OCI-LY7 (cell line): Measurements from ENCODE around the gene SH3GL2. TPM values are rescaled to one million over a fixed set of nuclear protein-coding genes. Genes with fewer than 3 reads are reported as not detected.

ENCODE experiments used
- BruUV-seq: library from RNA; stranded (reverse); fragments of 400-500 nt; replicated peaks from 2 replicates; lab custom pipeline; 2021; lab: Mats Ljungman, UMichigan
- CTCF ChIA-PET: fragments of 300-600 bp; sonication (Branson Sonifier 250); formaldehyde crosslinking; loops from one replicate; lab custom pipeline; 2022; ENCODE audit warnings: antibody characterized with exemption; ENCODE audit not compliant: unreplicated experiment; lab: Charles Lee
- POLR2A ChIA-PET: fragments of 300-600 bp; sonication (Branson Sonifier 250); formaldehyde crosslinking; loops from one replicate; lab custom pipeline; 2022; ENCODE audit warnings: antibody characterized with exemption; lab: Charles Lee
- DNase-seq: peaks from one replicate; pipeline ENCODE4 v3.0.0-alpha.2; 2015; ENCODE audit warnings: low spot score
- H2AFZ ChIP-seq: fragments of 200-600 bp; sonication (generic), shearing (Covaris generic); 2 replicates; pipeline ENCODE4 v1.6.1; 2014; ENCODE audit warnings: mild to moderate bottlenecking, antibody characterized with exemption, low read length, moderate library complexity
- H3K27ac ChIP-seq: fragments of 200-600 bp; sonication (generic); 2 replicates; pipeline ENCODE4 v1.5.1; 2014; ENCODE audit warnings: mixed run types, low read depth, mild to moderate bottlenecking, moderate library complexity, low read length, inconsistent platforms; ENCODE audit not compliant: poor library complexity, severe bottlenecking
- H3K36me3 ChIP-seq: fragments of 200-600 bp; sonication (generic); 2 replicates; pipeline ENCODE4 v1.6.1; 2014; ENCODE audit warnings: mild to moderate bottlenecking, antibody characterized with exemption, low read length, moderate library complexity, mixed read lengths; ENCODE audit not compliant: insufficient read depth
- H3K4me1 ChIP-seq: fragments of 200-600 bp; sonication (generic); 2 replicates; pipeline ENCODE4 v1.5.1; 2014; ENCODE audit warnings: mild to moderate bottlenecking, low read length; ENCODE audit not compliant: insufficient read depth, poor library complexity, severe bottlenecking
- H3K4me2 ChIP-seq: fragments of 200-600 bp; sonication (generic); 2 replicates; pipeline ENCODE4 v1.6.1; 2014; ENCODE audit warnings: mild to moderate bottlenecking, low read length
- H3K4me3 ChIP-seq: fragments of 200-600 bp; sonication (generic); 2 replicates; pipeline ENCODE4 v1.5.1; 2014; ENCODE audit warnings: mild to moderate bottlenecking, low read depth, low read length; ENCODE audit not compliant: poor library complexity, severe bottlenecking
- H3K79me2 ChIP-seq: fragments of 200-600 bp; sonication (generic); 2 replicates; pipeline ENCODE4 v1.6.1; 2016; ENCODE audit warnings: low read depth, mild to moderate bottlenecking, low read length, moderate library complexity, mixed read lengths; ENCODE audit not compliant: insufficient read depth
- H3K9me2 ChIP-seq: fragments of 200-600 bp; sonication (generic); 2 replicates; pipeline ENCODE4 v1.6.1; 2016; ENCODE audit warnings: mild to moderate bottlenecking, low read length, mixed read lengths; ENCODE audit not compliant: insufficient read depth
- H3K9me3 ChIP-seq: fragments of 200-600 bp; sonication (generic); 2 replicates; pipeline ENCODE4 v1.6.1; 2014; ENCODE audit warnings: mild to moderate bottlenecking, mixed run types, low read length, mixed read lengths
- H4K20me1 ChIP-seq: fragments of 200-600 bp; sonication (generic); 2 replicates; pipeline ENCODE4 v1.6.1; 2014; ENCODE audit warnings: mild to moderate bottlenecking, antibody characterized with exemption, low read length, moderate library complexity, mixed read lengths; ENCODE audit not compliant: insufficient read depth
- CTCF ChIP-seq: fragments of 200-600 bp; sonication (generic); conservative IDR thresholded peaks from 2 replicates; pipeline ENCODE4 v1.5.1; 2014; ENCODE audit warnings: mild to moderate bottlenecking, antibody characterized with exemption, low read length, moderate library complexity, mixed read lengths
- EZH2phosphoT487 ChIP-seq: fragments of 200-600 bp; sonication (generic); IDR thresholded peaks from 2 replicates; pipeline ENCODE4 v1.6.1; 2018; ENCODE audit warnings: low read depth, borderline replicate concordance, mild to moderate bottlenecking, mixed run types, antibody characterized with exemption, low read length, moderate library complexity, mixed read lengths
- intact Hi-C: fragments of 100-400 bp; cut with micrococcal nuclease; formaldehyde crosslinking; loops from one replicate; pipeline ENCODE4 v1.10.0; 2022; ENCODE audit not compliant: unreplicated experiment
- total RNA-seq, 2 experiments: library from RNA; depleted of rRNA in 1 of 2; stranded (reverse); fragments of >200 nt in 1 of 2; shearing (Covaris generic) in 1 of 2; gene quantifications; 2 replicates each; pipeline ENCODE4 v1.2.3, GENCODE V29; 2014 to 2022

SH3GL2 gene
- total RNA-seq, 2 experiments from 2014 or later: not detected

DNA sequence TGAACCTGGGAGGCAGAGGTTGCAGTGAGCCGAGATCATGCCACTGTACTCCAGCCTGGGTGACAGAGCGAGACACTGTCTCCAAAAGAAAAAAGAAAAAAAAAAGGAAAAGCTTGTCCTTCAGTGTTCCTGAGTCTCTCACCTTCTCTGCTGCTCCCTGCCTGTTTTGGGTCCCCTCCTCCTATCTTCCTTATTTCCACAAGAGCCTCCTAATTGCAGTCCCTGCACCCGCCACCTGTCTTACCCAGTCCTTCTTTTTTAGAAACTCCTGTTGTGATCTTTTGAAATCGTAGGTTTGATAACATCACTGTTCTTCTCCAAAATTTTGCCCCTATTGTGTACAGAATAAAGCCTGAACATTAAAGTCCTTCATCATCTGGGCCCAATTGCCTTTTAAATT lies 234.9 kb downstream of the SH3GL2 start:
- Histone ChIP-seq H3K36me3 (no peaks in the 10 kb centered on the region), H3K4me1 (no peaks in the 10 kb centered on the region), H3K4me2 (no peak overlapping the region), H3K79me2 (no peaks in the 10 kb centered on the region), H3K9me2 (no peaks in the 10 kb centered on the region), H3K9me3 (no peaks in the 10 kb centered on the region), H2AFZ (no peak overlapping the region), H4K20me1 (0 out of 2 replicates have a peak, but pooled peaks cover 3% of the 10 kb centered on the region), H3K4me3 (no peak overlapping the region), H3K27ac (no peak overlapping the region)
- ChIA-PET POLR2A (interaction anchor here (0.6 kb wide), 1 partner anchor 421 kb away, joined by 3 read pairs; no protein-coding TSS in a partner anchor), CTCF (no interaction called here)
- BruUV-seq: no TSS peak
- intact Hi-C loops: no loop called here
- TF ChIP-seq EZH2phosphoT487 (no peak), CTCF (no peak)
- no peak for DNase-seq

DNA sequence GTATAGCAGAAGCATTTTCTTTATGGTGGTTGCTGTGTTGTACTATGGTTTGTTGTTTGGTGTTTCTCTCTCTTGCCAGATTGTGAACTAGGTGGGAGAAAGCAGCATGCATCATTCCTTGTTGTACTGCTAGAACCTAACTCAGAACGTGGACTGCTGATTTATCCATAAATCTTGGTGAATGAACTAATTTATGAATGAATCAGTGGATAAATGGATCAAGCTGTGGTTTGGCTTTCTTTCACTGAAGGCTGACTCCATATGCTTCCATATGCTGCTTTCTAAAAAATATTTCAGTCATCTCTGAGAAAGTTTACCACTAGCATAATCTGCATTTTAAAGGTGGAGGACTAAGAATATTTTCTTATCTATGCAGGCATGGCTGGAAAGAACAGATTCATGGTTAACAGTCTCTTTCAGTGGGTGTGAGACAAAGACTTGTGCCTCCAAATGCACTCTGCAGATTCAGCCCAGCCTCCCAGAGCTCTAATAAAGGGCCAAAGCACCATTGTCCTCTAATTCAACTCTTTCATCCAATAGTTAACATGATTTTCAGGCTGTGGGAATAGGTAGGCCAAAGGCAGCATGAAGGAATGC lies 237.7 kb downstream of the SH3GL2 start:
- DNase-seq: no peak
- ChIA-PET CTCF (no interaction called here), POLR2A (no interaction called here)
- no peaks in the 10 kb centered on the region for H3K36me3 ChIP-seq
- no peaks in the 10 kb centered on the region for H3K79me2 ChIP-seq
- no peak overlapping the region for H3K4me2 ChIP-seq
- no peak overlapping the region for H3K27ac ChIP-seq
- no peaks in the 10 kb centered on the region for H3K9me2 ChIP-seq
- no peak overlapping the region for H2AFZ ChIP-seq
- BruUV-seq: no TSS peak
- intact Hi-C loops: no loop called here
- no peaks in the 10 kb centered on the region for H3K4me1 ChIP-seq
- H3K9me3 ChIP-seq: no peaks in the 10 kb centered on the region
- no peaks in the 10 kb centered on the region for H4K20me1 ChIP-seq
- no peak overlapping the region for H3K4me3 ChIP-seq
- TF ChIP-seq EZH2phosphoT487 (no peak), CTCF (no peak)

DNA sequence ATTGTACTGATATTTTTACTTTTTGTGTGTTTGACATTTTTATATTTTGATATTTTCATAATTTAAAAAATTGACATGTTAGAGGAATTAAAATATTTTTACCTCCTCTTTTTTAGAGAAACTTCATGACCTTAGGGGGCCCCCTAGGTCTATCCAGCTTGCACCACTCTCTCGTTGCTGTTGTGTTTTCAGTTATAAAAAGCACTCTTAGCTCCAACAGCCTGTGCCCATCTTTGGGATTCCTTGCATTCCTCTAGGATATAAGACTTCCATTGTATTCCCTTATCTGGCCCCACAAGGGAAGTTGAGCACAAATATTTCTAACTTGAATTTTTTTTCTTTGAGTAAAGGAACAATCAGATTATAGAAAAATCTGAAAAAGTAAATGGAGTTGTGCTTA lies 245.3 kb downstream of the SH3GL2 start:
- no peak overlapping the region for H3K4me3 ChIP-seq
- H3K4me2 ChIP-seq: no peak overlapping the region
- no peak overlapping the region for H3K27ac ChIP-seq
- no peaks in the 10 kb centered on the region for H4K20me1 ChIP-seq
- no TSS peak for BruUV-seq
- CTCF ChIA-PET: no interaction called here
- no peaks in the 10 kb centered on the region for H3K36me3 ChIP-seq
- POLR2A ChIA-PET: interaction anchor here (0.6 kb wide), 1 partner anchor 1732 kb away, joined by 3 read pairs; no protein-coding TSS in a partner anchor
- H3K9me2 ChIP-seq: no peaks in the 10 kb centered on the region
- intact Hi-C loops: no loop called here
- DNase-seq: no peak
- H3K4me1 ChIP-seq: no peaks in the 10 kb centered on the region
- no peak overlapping the region for H2AFZ ChIP-seq
- no peaks in the 10 kb centered on the region for H3K79me2 ChIP-seq
- TF ChIP-seq CTCF (no peak), EZH2phosphoT487 (no peak)
- no peaks in the 10 kb centered on the region for H3K9me3 ChIP-seq
